Transverse colon (tissue), 4 donors: ENCODE measurements around the gene C10orf53. TPM values are rescaled to one million over a fixed set of nuclear protein-coding genes. Genes with fewer than 3 reads are reported as not detected.

ENCODE experiments used
- DNase-seq: peaks from one replicate; pipeline ENCODE4 v3.0.0-alpha.2; 2019
- H3K27ac ChIP-seq, 4 donors: fragments of 200-600 bp; sonication (generic); 2 replicates each; pipeline ENCODE4 v1.5.1; 2016 to 2018; ENCODE audit warnings: inconsistent platforms in 4 of 4
- H3K27me3 ChIP-seq: fragments of 200-600 bp; sonication (generic); 2 replicates; pipeline ENCODE4 v1.5.1; 2017; ENCODE audit warnings: inconsistent platforms
- H3K36me3 ChIP-seq, 4 donors: fragments of 200-600 bp; sonication (generic); 2 replicates each; pipeline ENCODE4 v1.5.1; 2017 to 2019; ENCODE audit warnings: inconsistent platforms in 4 of 4
- H3K4me1 ChIP-seq, 4 donors: fragments of 200-600 bp; sonication (generic); 2 replicates each; pipeline ENCODE4 v1.5.1; 2017 to 2020; ENCODE audit warnings: inconsistent platforms in 4 of 4
- H3K4me3 ChIP-seq, 4 donors: fragments of 200-600 bp; sonication (generic); 1 replicate in 1 of 4; 2 replicates in 3 of 4; pipeline versions ENCODE4 v1.5.1 to v1.6.1; 2017 to 2019; ENCODE audit warnings: inconsistent platforms in 4 of 4
- H3K9me3 ChIP-seq, 2 donors: fragments of 200-600 bp; sonication (generic); 2 replicates each; pipeline ENCODE4 v1.5.1; 2017 to 2019; ENCODE audit warnings: inconsistent platforms in 2 of 2
- CTCF ChIP-seq, 5 experiments: fragments of 200-600 bp in 3 of 5; fragments of 450-650 bp in 2 of 5; sonication (generic) in 3 of 5; IDR thresholded peaks; 1 replicate in 2 of 5; 2 replicates in 3 of 5; pipeline ENCODE4 v1.5.1; 2016 to 2017; ENCODE audit warnings: antibody characterized with exemption in 5 of 5, inconsistent platforms in 3 of 5, mild to moderate bottlenecking in 2 of 5, moderate library complexity in 1 of 5
- EP300 ChIP-seq: sonication (generic); formaldehyde crosslinking; IDR thresholded peaks from one replicate; pipeline ENCODE4 v1.6.1; 2017; ENCODE audit warnings: antibody characterized with exemption, low read depth
- POLR2A ChIP-seq: fragments of 450-650 bp; IDR thresholded peaks from one replicate; pipeline ENCODE4 v1.6.1; 2016; ENCODE audit warnings: antibody characterized with exemption, mild to moderate bottlenecking, moderate library complexity
- POLR2AphosphoS5 ChIP-seq, 3 donors: sonication (generic); formaldehyde crosslinking; IDR thresholded peaks; one replicate each; pipeline ENCODE4 v1.6.1; 2016; ENCODE audit warnings: antibody characterized with exemption in 3 of 3
- WGBS, 2 donors: methylation state at CpG; one replicate each; pipeline ENCODE4 v1.1.5; 2018; ENCODE audit warnings: low coverage in 1 of 2; 5-methylcytosine and 5-hydroxymethylcytosine counted together
- in situ Hi-C, 4 donors: fragments of 200-750 bp; cut with MboI; loops; one replicate each; pipeline versions ENCODE4 v1.15.0 to v1.15.1; 2017; ENCODE audit warnings: low sequenced_read_pairs in 3 of 4, low pct_ligation_motif_present in 1 of 4, low pct_unique_long_range_greater_than_20kb in 1 of 4
- intact Hi-C: fragments of 100-400 bp; cut with DNase I; formaldehyde crosslinking; loops from one replicate; pipeline ENCODE4 v1.15.1; 2023; ENCODE audit warnings: low total_unique reads
- total RNA-seq, 4 donors: library from RNA; depleted of rRNA; stranded (reverse); fragments of >200 nt; gene quantifications; one replicate each; pipeline ENCODE4 v1.1.0, GENCODE V29; 2016

Gene C10orf53
- total RNA-seq, 4 donors from 2014 or later: not detected

DNA sequence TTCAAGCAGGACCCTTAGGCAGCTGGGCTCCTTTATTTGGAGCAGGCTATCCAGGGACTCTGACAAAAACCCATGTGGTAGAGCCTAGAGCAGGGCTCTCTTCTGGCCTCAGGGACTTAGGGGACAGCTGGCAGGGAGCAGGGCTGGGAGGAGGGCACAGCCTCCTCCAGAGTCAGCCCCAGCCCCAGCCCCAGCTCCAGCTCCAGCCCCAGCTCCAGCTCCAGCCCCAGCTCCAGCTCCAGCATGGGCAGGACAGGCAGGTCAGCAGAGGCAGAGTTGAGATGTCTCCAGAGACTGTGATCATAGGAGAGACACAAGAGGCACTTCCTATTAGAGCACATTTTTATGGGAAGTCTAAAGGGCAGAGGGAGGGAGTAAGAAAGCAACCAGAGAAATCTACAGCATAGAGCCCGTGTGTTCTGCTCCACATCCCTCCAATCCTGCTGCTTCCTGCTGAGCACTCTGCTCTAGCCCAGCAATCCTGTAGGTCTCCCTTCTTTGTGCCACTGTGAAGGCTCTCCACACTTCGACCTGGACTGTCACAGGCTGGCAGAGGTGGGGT, 13.3 kb upstream of the C10orf53 start:
- TF ChIP-seq POLR2A: no peak
- TF ChIP-seq EP300: no peak
- TF ChIP-seq CTCF (IDR thresholded peaks at IDR 0.05): no peak
- TF ChIP-seq POLR2AphosphoS5 (IDR thresholded peaks at IDR 0.05): no peak
- Histone ChIP-seq H3K36me3 (no peaks in the 10 kb centered on the region), H3K27me3 (no peaks in the 10 kb centered on the region), H3K4me1 (no peaks in the 10 kb centered on the region), H3K27ac (no peak overlapping the region), H3K9me3 (no peaks in the 10 kb centered on the region), H3K4me3 (no peak overlapping the region)
- 36% methylated on average over 2 of the region's 2 CpGs; no CpG with 5 or more reads in 1 of the 2 donors for WGBS, 2 donors
- in situ Hi-C loops (no loop called here), intact Hi-C loops (no loop called here)
- no peak for DNase-seq

- H3K36me3 ChIP-seq: no peaks in the 10 kb centered on the region
- H3K9me3 ChIP-seq: no peaks in the 10 kb centered on the region
- no peak overlapping the region for H3K27ac ChIP-seq
- TF ChIP-seq POLR2A: no peak
- TF ChIP-seq POLR2AphosphoS5 (IDR thresholded peaks at IDR 0.05): no peak
- no peak for TF ChIP-seq CTCF (IDR thresholded peaks at IDR 0.05)
- TF ChIP-seq EP300: no peak
- no peaks in the 10 kb centered on the region for H3K27me3 ChIP-seq
- in situ Hi-C loops: no loop called here
- H3K4me1 ChIP-seq: no peaks in the 10 kb centered on the region
- intact Hi-C loops: no loop called here
- WGBS, 2 donors: 87% methylated on average over 5 of the region's 5 CpGs; no CpG with 5 or more reads in 1 of the 2 donors
- H3K4me3 ChIP-seq: no peak overlapping the region
- DNase-seq: no peak
These were observed 12.8 kb upstream of the C10orf53 start for GRCh38 chr10:49666685-49667084.

DNA sequence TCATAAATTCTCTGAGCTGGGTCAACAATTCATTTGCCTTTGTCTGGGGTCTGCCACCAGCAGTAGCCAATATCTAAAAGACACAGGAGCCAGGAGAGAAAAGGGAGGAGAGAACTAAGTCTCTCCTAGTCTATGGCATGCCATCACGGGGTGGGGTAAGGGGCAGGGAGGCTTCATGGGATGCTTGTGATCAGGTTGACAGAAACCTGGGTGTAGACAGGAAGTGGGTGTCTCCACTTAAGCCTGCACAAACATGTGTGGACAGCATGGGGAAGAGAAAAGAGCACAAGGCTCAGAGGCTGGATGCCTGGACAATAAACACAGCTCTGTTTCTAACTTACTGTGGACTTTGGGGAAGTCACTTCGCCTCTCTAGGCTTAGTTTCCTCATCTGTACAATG, 11.5 kb upstream of the C10orf53 start:
- peaks cover 4% of the 10 kb centered on the region for H3K27me3 ChIP-seq
- no peak overlapping the region for H3K27ac ChIP-seq
- no peak for TF ChIP-seq CTCF (IDR thresholded peaks at IDR 0.05)
- no peak for TF ChIP-seq EP300
- TF ChIP-seq POLR2A: no peak
- no peak for TF ChIP-seq POLR2AphosphoS5 (IDR thresholded peaks at IDR 0.05)
- no peak overlapping the region for H3K4me3 ChIP-seq
- DNase-seq: no peak
- H3K9me3 ChIP-seq: no peaks in the 10 kb centered on the region
- H3K36me3 ChIP-seq: no peaks in the 10 kb centered on the region
- in situ Hi-C loops (no loop called here), intact Hi-C loops (no loop called here)
- H3K4me1 ChIP-seq: no peaks in the 10 kb centered on the region
- WGBS, 2 donors: 52 to 60% methylated on average over 1 to 2 of the region's 2 CpGs

DNA sequence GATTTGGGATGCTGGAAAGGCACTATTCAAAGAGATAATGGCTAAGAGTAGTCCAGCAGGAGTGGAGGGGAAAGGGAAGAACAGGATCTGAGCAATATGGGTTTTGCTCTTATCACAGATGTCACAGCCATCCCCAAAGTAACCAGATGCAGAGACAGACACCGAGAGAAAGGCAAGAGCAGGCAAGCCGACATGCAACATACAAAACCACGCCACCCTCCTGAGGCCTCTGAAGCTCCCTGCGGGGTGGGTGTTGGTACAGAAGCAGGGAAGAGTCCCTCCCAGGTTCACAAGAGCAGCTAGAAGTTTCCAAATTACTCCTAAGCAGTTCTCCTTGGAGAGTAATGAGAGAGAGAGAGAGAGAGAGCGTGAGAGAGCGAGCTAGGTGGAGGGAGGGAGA, 10.8 kb upstream of the C10orf53 start:
- H3K36me3 ChIP-seq: no peaks in the 10 kb centered on the region
- peaks cover 10% of the 10 kb centered on the region for H3K27me3 ChIP-seq
- TF ChIP-seq POLR2A (no peak), CTCF (IDR thresholded peaks at IDR 0.05) (no peak), POLR2AphosphoS5 (IDR thresholded peaks at IDR 0.05) (no peak)
- in situ Hi-C loops: no loop called here
- H3K4me1 ChIP-seq: no peaks in the 10 kb centered on the region
- intact Hi-C loops: no loop called here
- H3K27ac ChIP-seq: no peak overlapping the region
- no peaks in the 10 kb centered on the region for H3K9me3 ChIP-seq
- no peak for DNase-seq
- no peak overlapping the region for H3K4me3 ChIP-seq
- WGBS, 2 donors: 73 to 100% methylated on average over 1 to 6 of the region's 6 CpGs
